ENCODE measurements around the gene ACTR5.

- TF ChIP-seq CTCF (IDR thresholded peaks at IDR 0.05) (no peak), POLR2A (IDR thresholded peaks at IDR 0.05) (no peak), POLR2AphosphoS5 (IDR thresholded peaks at IDR 0.05) (no peak), EP300 (IDR thresholded peaks at IDR 0.05) (no peak)
Observed at GRCh38 chr20:38762174-38762573, 13.9 kb downstream of the ACTR5 start.
